Measurements from ENCODE around the gene ARMC10. TPM values are rescaled to one million over a fixed set of nuclear protein-coding genes. Genes with fewer than 3 reads are reported as not detected.

The ARMC10 gene
- total and polyA plus RNA-seq, 9 of the 15 experiments (the other 6 are each of a cell fraction or from before 2014, with no cell fraction given) = 17.0 to 113 (median 72.6) TPM

GRCh38 chr7:103073989-103074518 lies 886 bp upstream of the ARMC10 start (continued):
- TF ChIP-seq CLOCK (CRISPR knock-in tag; IDR thresholded peaks at IDR 0.05; ENCODE audit: borderline replicate concordance) (no peak), AFF1 (IDR thresholded peaks at IDR 0.05; ENCODE audit: low read depth in 1 of 2, partially characterized antibody in 2 of 2) (peak in 1 of 2 experiments; percentile 14), MXD1 (CRISPR knock-in tag; IDR thresholded peaks at IDR 0.05; ENCODE audit: borderline replicate concordance, poor library complexity, severe bottlenecking) (no peak), ARNT (IDR thresholded peaks at IDR 0.05) (peak in 1 of 2 experiments; percentile 52; a peak in 1 of 4 replicates), ZEB2 (IDR thresholded peaks at IDR 0.05) (no peak), GMEB1 (CRISPR knock-in tag; IDR thresholded peaks at IDR 0.05) (no peak), MLLT1 (IDR thresholded peaks at IDR 0.05) (0 out of 4 replicates have a peak, but pooled peaks of 1 of the 2 experiments have one; percentile 21), COPS2 (conservative IDR thresholded peaks at IDR 0.05) (no peak), ZKSCAN8 (CRISPR knock-in tag; IDR thresholded peaks at IDR 0.05) (no peak), ZNF778 (CRISPR knock-in tag; IDR thresholded peaks at IDR 0.05) (no peak), KAT8 (IDR thresholded peaks at IDR 0.05; ENCODE audit: low read depth) (no peak), PREB (CRISPR knock-in tag; IDR thresholded peaks at IDR 0.05) (peak; percentile 79; the same call in 1 of the 2 replicates), KHSRP (IDR thresholded peaks at IDR 0.05) (0 out of 2 replicates have a peak, but pooled peaks have one; percentile 15), ARID3B (CRISPR knock-in tag; IDR thresholded peaks at IDR 0.05; ENCODE audit: borderline replicate concordance) (no peak)

Data from K562 (cell line).